H1 (cell line): Measurements from ENCODE around the gene HSD17B1. TPM values are rescaled to one million over a fixed set of nuclear protein-coding genes. Genes with fewer than 3 reads are reported as not detected.
A peak's percentile ranks its signal among the peaks of the same experiment; 100 is the strongest.

Experiments used
- CTCF ChIA-PET: fragments of 300-600 bp; sonication (Branson Sonifier 250); formaldehyde crosslinking; loops from one replicate; lab custom pipeline; 2021; ENCODE audit not compliant: partially characterized antibody; lab: Charles Lee
- POLR2A ChIA-PET: fragments of 300-600 bp; sonication (Branson Sonifier 250); formaldehyde crosslinking; loops from one replicate; lab custom pipeline; 2021; ENCODE audit warnings: inconsistent platforms; ENCODE audit not compliant: partially characterized antibody; lab: Charles Lee
- DNase-seq, 2 experiments: peaks; one replicate each; pipeline versions ENCODE4 v3.0.0 to v3.0.0-alpha.2; 2010 to 2022; ENCODE audit warnings: low spot score in 2 of 2, low read depth in 1 of 2, mixed read lengths in 1 of 2
- FAIRE-seq: peaks from 2 replicates; lab custom pipeline; 2011; peaks lifted over from hg19 to GRCh38; lab: Jason Lieb, UNC
- H2AFZ ChIP-seq: 2 replicates; pipeline ENCODE4 v1.8.1; 2012; ENCODE audit warnings: low read length, inconsistent platforms
- H2AK5ac ChIP-seq: 2 replicates; pipeline ENCODE4 v1.6.1; 2013; ENCODE audit warnings: low read depth, low read length
- H2BK120ac ChIP-seq: replicated peaks from 2 replicates; pipeline ENCODE3; 2013; ENCODE audit warnings: low read depth, low read length, inconsistent platforms
- H2BK12ac ChIP-seq: 2 replicates; pipeline ENCODE4 v1.6.1; 2013; ENCODE audit warnings: low read depth, low read length
- H2BK15ac ChIP-seq: 2 replicates; pipeline ENCODE4 v1.6.1; 2013; ENCODE audit warnings: low read length
- H2BK20ac ChIP-seq: 2 replicates; pipeline ENCODE4 v1.6.1; 2013; ENCODE audit warnings: low read length
- H2BK5ac ChIP-seq: 2 replicates; pipeline ENCODE4 v1.6.1; 2013; ENCODE audit warnings: low read depth, low read length
- H3K14ac ChIP-seq: 2 replicates; pipeline ENCODE4 v1.6.1; 2013; ENCODE audit warnings: inconsistent platforms; ENCODE audit not compliant: insufficient read length
- H3K18ac ChIP-seq: 2 replicates; pipeline ENCODE4 v1.6.1; 2013; ENCODE audit warnings: low read length; ENCODE audit errors: extremely low read depth
- H3K23ac ChIP-seq: 2 replicates; pipeline ENCODE4 v1.6.1; 2013; ENCODE audit warnings: inconsistent platforms; ENCODE audit not compliant: insufficient read length
- H3K23me2 ChIP-seq: 2 replicates; pipeline ENCODE4 v1.6.1; 2013; ENCODE audit warnings: low read depth, low read length
- H3K27ac ChIP-seq: 2 replicates; pipeline ENCODE4 v1.6.1; 2011; ENCODE audit warnings: low read depth, low read length, inconsistent platforms
- H3K27me3 ChIP-seq, 4 experiments: replicated peaks in 1 of 4; 1 replicate in 1 of 4; 2 replicates in 3 of 4; pipeline versions ENCODE4 v1.6.1 to v1.8.1; 2011 to 2013; ENCODE audit warnings: low read length in 3 of 4, mild to moderate bottlenecking in 3 of 4, inconsistent platforms in 2 of 4, mixed read lengths in 2 of 4, moderate library complexity in 1 of 4; ENCODE audit not compliant: control insufficient read depth in 3 of 4, insufficient read depth in 3 of 4; ENCODE audit errors: extremely low read depth in 1 of 4
- H3K36me3 ChIP-seq, 4 experiments: 2 replicates each; pipeline versions ENCODE4 v1.6.1 to v1.8.1; 2011 to 2013; ENCODE audit warnings: mild to moderate bottlenecking in 4 of 4, low read length in 3 of 4, moderate library complexity in 2 of 4, control low read depth in 1 of 4, inconsistent platforms in 1 of 4; ENCODE audit not compliant: insufficient read depth in 4 of 4, control insufficient read depth in 2 of 4
- H3K4ac ChIP-seq: replicated peaks from 2 replicates; pipeline ENCODE3; 2013; ENCODE audit warnings: low read length, low read depth, mixed read lengths, inconsistent platforms; ENCODE audit not compliant: insufficient read length
- H3K4me1 ChIP-seq, 4 experiments: replicated peaks in 1 of 4; 1 replicate in 1 of 4; 2 replicates in 3 of 4; pipeline versions ENCODE4 v1.6.1 to v1.8.1; 2011 to 2013; ENCODE audit warnings: low read length in 3 of 4, inconsistent platforms in 2 of 4, mixed read lengths in 1 of 4; ENCODE audit not compliant: insufficient read depth in 4 of 4, control insufficient read depth in 3 of 4
- H3K4me2 ChIP-seq, 2 experiments: 2 replicates each; pipeline versions ENCODE4 v1.6.1 to v1.8.1; 2011 to 2013; ENCODE audit warnings: low read depth in 2 of 2, low read length in 2 of 2, control low read depth in 1 of 2, inconsistent platforms in 1 of 2, mild to moderate bottlenecking in 1 of 2; ENCODE audit not compliant: insufficient read depth in 1 of 2
- H3K4me3 ChIP-seq, 4 experiments: fragments of 200-600, 300-600 bp in 1 of 4; sonication (generic), shearing (Covaris generic), sonication (Bioruptor Twin) in 1 of 4; 2 replicates each; pipeline versions ENCODE4 v1.5.1 to v1.8.1; 2011 to 2016; ENCODE audit warnings: low read length in 4 of 4, low read depth in 3 of 4, control low read depth in 2 of 4, inconsistent platforms in 2 of 4, mild to moderate bottlenecking in 2 of 4, mixed read lengths in 1 of 4, moderate library complexity in 1 of 4; ENCODE audit not compliant: insufficient read depth in 2 of 4; ENCODE audit errors: extremely low read depth in 1 of 4
- H3K56ac ChIP-seq: replicated peaks from 2 replicates; pipeline ENCODE3; 2013; ENCODE audit warnings: low read depth, mild to moderate bottlenecking, mixed read lengths, low read length, inconsistent platforms; ENCODE audit not compliant: insufficient read length
- H3K79me1 ChIP-seq: 2 replicates; pipeline ENCODE4 v1.6.1; 2013; ENCODE audit warnings: low read depth, low read length, control low read depth
- H3K79me2 ChIP-seq, 2 experiments: 2 replicates each; pipeline versions ENCODE4 v1.6.1 to v1.8.1; 2012 to 2013; ENCODE audit warnings: low read length in 2 of 2, mild to moderate bottlenecking in 2 of 2, inconsistent platforms in 1 of 2; ENCODE audit not compliant: insufficient read depth in 2 of 2, control insufficient read depth in 1 of 2
- H3K9ac ChIP-seq, 4 experiments: replicated peaks in 1 of 4; 1 replicate in 1 of 4; 2 replicates in 3 of 4; pipeline versions ENCODE4 v1.6.1 to v1.8.1; 2011 to 2013; ENCODE audit warnings: low read depth in 3 of 4, low read length in 3 of 4, control low read depth in 2 of 4, mild to moderate bottlenecking in 2 of 4, moderate library complexity in 2 of 4, inconsistent platforms in 1 of 4; ENCODE audit errors: extremely low read depth in 1 of 4
- H3K9me3 ChIP-seq, 2 experiments: 2 replicates each; pipeline versions ENCODE4 v1.6.1 to v1.8.1; 2012 to 2013; ENCODE audit warnings: mild to moderate bottlenecking in 2 of 2, moderate library complexity in 2 of 2, control low read depth in 1 of 2, inconsistent platforms in 1 of 2, low read depth in 1 of 2, low read length in 1 of 2, mixed read lengths in 1 of 2; ENCODE audit not compliant: insufficient read depth in 2 of 2
- H4K20me1 ChIP-seq, 2 experiments: replicated peaks in 1 of 2; 2 replicates each; pipeline versions ENCODE3 to v1.8.1; 2011 to 2013; ENCODE audit warnings: inconsistent platforms in 2 of 2, low read length in 2 of 2, mild to moderate bottlenecking in 1 of 2; ENCODE audit not compliant: insufficient read depth in 2 of 2, control insufficient read depth in 1 of 2
- H4K5ac ChIP-seq: 2 replicates; pipeline ENCODE4 v1.6.1; 2013; ENCODE audit warnings: low read length, low read depth, mixed read lengths, inconsistent platforms; ENCODE audit not compliant: insufficient read length
- H4K8ac ChIP-seq: 2 replicates; pipeline ENCODE4 v1.8.0; 2013; ENCODE audit warnings: mild to moderate bottlenecking, moderate library complexity, low read length, inconsistent platforms; ENCODE audit not compliant: insufficient read depth; ENCODE audit errors: extremely low read depth
- H4K91ac ChIP-seq: replicated peaks from 2 replicates; pipeline ENCODE3; 2013; ENCODE audit warnings: low read length, mixed read lengths, inconsistent platforms; ENCODE audit not compliant: insufficient read length
- CBX5 ChIP-seq: fragments of 300-800, 300-1000 bp; sonication (generic); IDR thresholded peaks from 2 replicates; pipeline ENCODE4 v1.7.1; 2016; ENCODE audit warnings: antibody characterized with exemption, low read length, low read depth
- CBX8 ChIP-seq: fragments of 300-800, 300-1000 bp; sonication (generic); IDR thresholded peaks from 2 replicates; pipeline ENCODE4 v1.7.1; 2016; ENCODE audit warnings: low read depth, low read length, borderline replicate concordance
- JUND ChIP-seq: IDR thresholded peaks from 2 replicates; pipeline ENCODE4 v1.6.1; 2011; ENCODE audit warnings: mild to moderate bottlenecking, improper control_type of control experiment, low read length
- MAFK ChIP-seq: IDR thresholded peaks from 2 replicates; pipeline ENCODE4 v1.6.1; 2012; ENCODE audit warnings: low read depth, mild to moderate bottlenecking, improper control_type of control experiment, low read length
- NRF1 ChIP-seq: IDR thresholded peaks from 2 replicates; pipeline ENCODE4 v1.6.1; 2011; ENCODE audit warnings: mild to moderate bottlenecking, low read depth, low read length, improper control_type of control experiment
- RAD21 ChIP-seq, 2 experiments: IDR thresholded peaks in 1 of 2; conservative IDR thresholded peaks in 1 of 2; 2 replicates each; pipeline ENCODE4 v1.6.1; 2011; ENCODE audit warnings: low read depth in 2 of 2, low read length in 2 of 2, improper control_type of control experiment in 1 of 2, inconsistent platforms in 1 of 2, mild to moderate bottlenecking in 1 of 2, moderate library complexity in 1 of 2
- SAP30 ChIP-seq: fragments of 300-600 bp; sonication (generic); IDR thresholded peaks from 2 replicates; pipeline ENCODE4 v1.7.1; 2012; ENCODE audit warnings: low read length, moderate library complexity, mild to moderate bottlenecking, inconsistent platforms; ENCODE audit not compliant: insufficient read depth, insufficient replicate concordance
- SIN3A ChIP-seq, 2 experiments: IDR thresholded peaks in 1 of 2; conservative IDR thresholded peaks in 1 of 2; 2 replicates each; pipeline ENCODE4 v1.6.1; 2011 to 2012; ENCODE audit warnings: low read length in 2 of 2, improper control_type of control experiment in 1 of 2, low read depth in 1 of 2, mild to moderate bottlenecking in 1 of 2
- SP1 ChIP-seq: IDR thresholded peaks from 2 replicates; pipeline ENCODE4 v1.6.1; 2011; ENCODE audit warnings: low read depth, low read length
- SP2 ChIP-seq: IDR thresholded peaks from 2 replicates; pipeline ENCODE4 v1.6.1; 2012; ENCODE audit warnings: mild to moderate bottlenecking, low read length, inconsistent platforms
- WGBS, 2 experiments: shearing (Covaris generic) in 1 of 2; methylation state at CpG; one replicate each; pipeline versions ENCODE4 v1.1.6 to v1.1.7; 2013 to 2015; ENCODE audit warnings: low lambda C conversion rate in 2 of 2, mixed read lengths in 2 of 2, inconsistent platforms in 1 of 2, low coverage in 1 of 2, missing lambda C conversion rate in 1 of 2; ENCODE audit not compliant: insufficient replicate concordance in 2 of 2, insufficient coverage in 1 of 2, insufficient read length in 1 of 2; ENCODE audit errors: extremely low coverage in 1 of 2, missing lambda C conversion rate in 1 of 2; 5-methylcytosine and 5-hydroxymethylcytosine counted together
- polyA plus RNA-seq, 7 experiments: library from polyadenylated mRNA; depleted of rRNA in 3 of 7; stranded (reverse) in 5 of 7; unstranded in 2 of 7; fragments of >200 nt in 5 of 7; fragments of 200-250 nt in 2 of 7; gene quantifications; 1 replicate in 5 of 7; 2 replicates in 1 of 7; 4 replicates in 1 of 7; pipeline versions ENCODE4 v1.2.1 to v1.2.3, GENCODE V29; 2011 to 2013; ENCODE audit warnings: missing spikeins in 2 of 7, mixed read lengths in 2 of 7
- total RNA-seq: library from RNA; stranded (reverse); fragmentation: NEBNext Ultra II Directional; extraction: Animal tissue kit (Norgen Biotek cat#: 25700); gene quantifications from 2 replicates; pipeline ENCODE4 v1.2.1, GENCODE V29; 2021
- TF ChIP-seq, protein P1 (sequence below): IDR thresholded peaks from 2 replicates; pipeline ENCODE4 v1.6.1; 2011; ENCODE audit warnings: low read length, improper control_type of control experiment

HSD17B1 gene
- total and polyA plus RNA-seq, 2 of the 8 experiments (the other 6 are each of a cell fraction or from before 2014, with no cell fraction given), result 0.88 to 1.0 TPM

GRCh38 chr17:42578282-42578869 is 25.7 kb downstream of the HSD17B1 start:
- Histone ChIP-seq H4K8ac (no peak overlapping the region), H3K79me2 (peaks cover 0 to 19% of the 10 kb centered on the region in 2 experiments; a peak in 2 of 4 replicates), H3K4ac (no peak overlapping the region), H3K27ac (no peak overlapping the region), H3K4me3 (peak overlapping the region; percentile 80 to 99 (median 90)), H2BK120ac (no peak overlapping the region), H3K14ac (no peak overlapping the region), H2BK15ac (no peak overlapping the region), H3K4me1 (no peaks in the 10 kb centered on the region), H2BK20ac (no peak overlapping the region), H2BK12ac (no peak overlapping the region), H4K91ac (no peak overlapping the region), H3K36me3 (peaks cover 23 to 41% (median 31%) of the 10 kb centered on the region in 4 experiments), H2AK5ac (no peak overlapping the region), H4K20me1 (peaks cover 0 to 1% of the 10 kb centered on the region in 2 experiments), H3K27me3 (no peaks in the 10 kb centered on the region), H3K9me3 (no peaks in the 10 kb centered on the region), H3K18ac (no peak overlapping the region), H3K9ac (peak overlapping the region in 3 of 4 experiments; percentile 73 to 91 (median 88); a peak in 5 of 7 replicates), H3K23ac (no peak overlapping the region), H2BK5ac (no peak overlapping the region), H3K56ac (no peak overlapping the region), H4K5ac (no peak overlapping the region), H3K23me2 (peaks cover 9% of the 10 kb centered on the region), H3K4me2 (peak overlapping the region; percentile 77 to 83), H3K79me1 (no peaks in the 10 kb centered on the region), H2AFZ (no peak overlapping the region)
- peak; percentile 72 to 96 for DNase-seq
- no peak for FAIRE-seq
- 3% methylated on average over 17 of the region's 20 CpGs; no CpG with 5 or more reads in 1 of the 2 experiments for WGBS, 2 experiments
- POLR2A ChIA-PET, result interaction anchor here (0.6 to 7.0 kb wide), 17 partner anchors 8 to 256 kb away, joined by 3 to 74 read pairs (median 5); partner anchors contain the start of genes CNTD1, COA3, COASY and MLX
- CTCF ChIA-PET, result interaction anchor here (0.6 to 3.9 kb wide), 49 partner anchors 8 to 251 kb away, joined by 3 to 32 read pairs (median 5); partner anchors contain the start of genes BECN1, CNTD1, COA3 and HSD17B1
- TF ChIP-seq JUND (no peak), SIN3A (conservative IDR thresholded peaks at IDR 0.05 in 1 of 2, IDR thresholded peaks at IDR 0.05 in 1 of 2; ENCODE audit: low read depth in 1 of 2, low read length in 2 of 2) (peak in 1 of 2 experiments; percentile 49; a peak in 1 of 4 replicates), RAD21 (IDR thresholded peaks at IDR 0.05 in 1 of 2, conservative IDR thresholded peaks at IDR 0.05 in 1 of 2; ENCODE audit: low read depth in 2 of 2, low read length in 2 of 2) (peak; percentile 82 to 86), NRF1 (no peak), CBX8 (no peak), SP1 (no peak), SAP30 (peak; percentile 15), MAFK (no peak), SP2 (no peak), CBX5 (no peak)
- TF ChIP-seq, protein P1, sequence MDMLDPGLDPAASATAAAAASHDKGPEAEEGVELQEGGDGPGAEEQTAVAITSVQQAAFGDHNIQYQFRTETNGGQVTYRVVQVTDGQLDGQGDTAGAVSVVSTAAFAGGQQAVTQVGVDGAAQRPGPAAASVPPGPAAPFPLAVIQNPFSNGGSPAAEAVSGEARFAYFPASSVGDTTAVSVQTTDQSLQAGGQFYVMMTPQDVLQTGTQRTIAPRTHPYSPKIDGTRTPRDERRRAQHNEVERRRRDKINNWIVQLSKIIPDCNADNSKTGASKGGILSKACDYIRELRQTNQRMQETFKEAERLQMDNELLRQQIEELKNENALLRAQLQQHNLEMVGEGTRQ, result 0 out of 2 replicates have a peak, but pooled peaks have one; percentile 4
